Measurements from ENCODE around the gene CA6.
"Not testable (repeated sequence)": the region's sequence is repeated elsewhere in the genome, so short reads cannot be mapped to it uniquely, and the experiment has no call there.

The CA6 gene

GRCh38 chr1:9008236-9008635 is 62.6 kb downstream of the CA6 start:
- DNase-seq, result no peak

GRCh38 chr1:9009438-9010370 is 64.0 kb downstream of the CA6 start:
- no peak for DNase-seq

GRCh38 chr1:9010781-9011323 is 65.2 kb downstream of the CA6 start:
- no peak for DNase-seq

- DNase-seq, result no peak
Measured at GRCh38 chr1:9013819-9014218, 68.2 kb downstream of the CA6 start.

GRCh38 chr1:9014475-9015375 is 69.1 kb downstream of the CA6 start:
- DNase-seq, result no peak

GRCh38 chr1:9016455-9016854 is 70.8 kb downstream of the CA6 start:
- DNase-seq, result no peak

GRCh38 chr1:9018333-9018732 is 72.7 kb downstream of the CA6 start:
- DNase-seq, result no peak

- no peak for DNase-seq
Measured at GRCh38 chr1:9019896-9020295, 74.2 kb downstream of the CA6 start.

GRCh38 chr1:9020305-9020704 is 74.6 kb downstream of the CA6 start:
- no peak for DNase-seq

- not testable (repeated sequence) for DNase-seq
Measured at GRCh38 chr1:9022026-9022738, 76.5 kb downstream of the CA6 start.

GRCh38 chr1:9022773-9023172 is 77.1 kb downstream of the CA6 start:
- no peak for DNase-seq
